MM.1S (cell line): Measurements from ENCODE around the gene AGAP1.

Source experiments
- DNase-seq: peaks from one replicate; pipeline ENCODE4 v3.0.0-alpha.2; 2015
- H2AFZ ChIP-seq: fragments of 300-600 bp; sonication (generic); 2 replicates; pipeline ENCODE4 v1.6.0; 2016; ENCODE audit warnings: antibody characterized with exemption, low read length
- H3F3A ChIP-seq: fragments of 300-600 bp; sonication (generic); 2 replicates; pipeline ENCODE4 v1.6.1; 2016; ENCODE audit warnings: mild to moderate bottlenecking, antibody characterized with exemption, low read length, moderate library complexity, mixed read lengths; ENCODE audit not compliant: insufficient read depth
- H3K27ac ChIP-seq: fragments of 300-600 bp; sonication (generic); 2 replicates; pipeline ENCODE4 v1.5.1; 2016; ENCODE audit warnings: mild to moderate bottlenecking, low read length
- H3K27me3 ChIP-seq: fragments of 300-600 bp; sonication (generic); replicated peaks from 2 replicates; pipeline ENCODE4 v1.6.0; 2016; ENCODE audit warnings: low read length; ENCODE audit not compliant: insufficient read depth
- H3K36me3 ChIP-seq: fragments of 300-600 bp; sonication (generic); replicated peaks from 2 replicates; pipeline ENCODE4 v1.6.1; 2016; ENCODE audit warnings: mild to moderate bottlenecking, low read length, mixed read lengths; ENCODE audit not compliant: insufficient read depth
- H3K4me1 ChIP-seq: fragments of 300-600 bp; sonication (generic); 2 replicates; pipeline ENCODE4 v1.6.1; 2016; ENCODE audit warnings: low read length, mixed read lengths
- H3K4me2 ChIP-seq: fragments of 300-600 bp; sonication (generic); 2 replicates; pipeline ENCODE4 v1.6.0; 2016; ENCODE audit warnings: low read depth, low read length
- H3K4me3 ChIP-seq: fragments of 300-600 bp; sonication (generic); 2 replicates; pipeline ENCODE4 v1.5.1; 2016; ENCODE audit warnings: low read length, mixed read lengths
- H3K79me2 ChIP-seq: fragments of 300-600 bp; sonication (generic); 2 replicates; pipeline ENCODE4 v1.6.1; 2016; ENCODE audit warnings: mixed run types, low read length, mixed read lengths
- H3K9ac ChIP-seq: fragments of 300-600 bp; sonication (generic); 2 replicates; pipeline ENCODE4 v1.6.1; 2016; ENCODE audit warnings: low read length, mixed read lengths
- H3K9me2 ChIP-seq: fragments of 300-600 bp; sonication (generic); replicated peaks from 2 replicates; pipeline ENCODE4 v1.6.1; 2016; ENCODE audit warnings: mild to moderate bottlenecking, low read length, mixed read lengths; ENCODE audit not compliant: insufficient read depth
- H3K9me3 ChIP-seq: fragments of 300-600 bp; sonication (generic); replicated peaks from 2 replicates; pipeline ENCODE4 v1.6.1; 2016; ENCODE audit warnings: mild to moderate bottlenecking, low read length, mixed read lengths; ENCODE audit not compliant: insufficient read depth
- H4K20me1 ChIP-seq: fragments of 300-600 bp; sonication (generic); 2 replicates; pipeline ENCODE4 v1.6.1; 2016; ENCODE audit warnings: mild to moderate bottlenecking, low read length, moderate library complexity, mixed read lengths; ENCODE audit not compliant: insufficient read depth
- EZH2 ChIP-seq: fragments of 300-600 bp; sonication (generic); optimal IDR thresholded peaks from 2 replicates; pipeline ENCODE3; 2017; ENCODE audit warnings: low read depth, mild to moderate bottlenecking, antibody characterized with exemption, low read length, mixed read lengths
- EZH2phosphoT487 ChIP-seq: fragments of 300-600 bp; sonication (generic); IDR thresholded peaks from 2 replicates; pipeline ENCODE4 v1.6.1; 2018; ENCODE audit warnings: antibody characterized with exemption, low read length
- TF ChIP-seq, protein P1 (sequence below): fragments of 300-600 bp; sonication (generic); IDR thresholded peaks from 2 replicates; pipeline ENCODE4 v1.5.1; 2016; ENCODE audit warnings: antibody characterized with exemption, low read length, mixed read lengths

Gene AGAP1

DNA sequence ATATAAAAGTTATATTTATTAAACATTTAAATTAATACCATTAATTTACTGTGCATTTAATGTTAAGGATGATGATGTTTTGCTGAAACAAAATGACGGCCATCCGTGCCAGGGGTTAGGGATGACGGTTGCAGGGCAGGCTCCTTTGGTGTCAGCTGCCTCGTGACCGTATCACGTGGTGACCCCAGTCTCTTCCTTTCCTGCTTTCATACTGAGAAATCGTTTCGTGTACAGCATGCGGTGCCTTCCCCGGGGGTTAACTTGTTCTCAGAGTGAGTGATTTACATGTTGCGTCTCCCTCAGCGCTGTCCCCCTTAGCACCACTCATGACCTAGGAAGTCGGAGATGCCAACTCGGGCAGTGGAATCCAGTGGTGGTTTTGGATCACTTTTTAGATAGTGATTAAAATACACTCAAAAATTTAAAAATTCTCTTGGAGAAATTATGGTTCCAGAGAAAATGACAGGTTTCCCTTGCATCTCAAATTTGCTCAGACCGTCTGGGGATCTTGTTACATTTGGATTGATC lies 383.5 kb downstream of the AGAP1 start:
- Histone ChIP-seq H3K27ac (no peak overlapping the region), H4K20me1 (no peaks in the 10 kb centered on the region), H2AFZ (no peak overlapping the region), H3F3A (no peaks in the 10 kb centered on the region), H3K36me3 (no peaks in the 10 kb centered on the region), H3K4me3 (no peak overlapping the region), H3K4me1 (no peaks in the 10 kb centered on the region), H3K9me3 (no peaks in the 10 kb centered on the region), H3K4me2 (no peak overlapping the region), H3K9me2 (no peaks in the 10 kb centered on the region), H3K27me3 (no peaks in the 10 kb centered on the region), H3K79me2 (no peaks in the 10 kb centered on the region), H3K9ac (no peak overlapping the region)
- no peak for DNase-seq
- TF ChIP-seq EZH2 (no peak), EZH2phosphoT487 (no peak)

DNA sequence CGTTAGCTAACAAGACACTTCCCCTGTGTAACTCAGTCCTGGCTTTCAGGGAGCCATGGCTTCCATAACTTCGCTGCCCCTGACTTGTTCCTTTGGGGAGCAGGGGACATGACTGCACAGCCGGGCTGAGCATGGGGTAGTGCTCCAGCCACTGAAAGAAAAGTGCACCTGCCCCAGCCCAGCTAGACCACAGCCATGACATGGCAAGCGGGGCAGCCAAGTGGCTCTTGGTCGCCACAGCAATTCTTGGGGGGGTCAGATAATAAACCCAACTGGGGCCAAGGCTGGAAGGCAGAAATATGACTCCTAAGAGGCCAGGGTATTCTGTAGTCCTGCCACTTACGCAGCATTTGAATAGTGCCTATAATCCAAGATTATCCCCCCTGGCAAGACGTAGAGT lies 385.3 kb downstream of the AGAP1 start:
- Histone ChIP-seq H3K27me3 (no peaks in the 10 kb centered on the region), H3K4me2 (no peak overlapping the region), H3K4me3 (no peak overlapping the region), H3K9me2 (no peaks in the 10 kb centered on the region), H2AFZ (no peak overlapping the region), H3K36me3 (no peaks in the 10 kb centered on the region), H3K79me2 (no peaks in the 10 kb centered on the region), H3K9ac (no peak overlapping the region), H3F3A (no peaks in the 10 kb centered on the region), H4K20me1 (no peaks in the 10 kb centered on the region), H3K4me1 (no peaks in the 10 kb centered on the region), H3K27ac (no peak overlapping the region), H3K9me3 (no peaks in the 10 kb centered on the region)
- no peak for DNase-seq
- TF ChIP-seq EZH2phosphoT487 (no peak), EZH2 (no peak)
- TF ChIP-seq, protein P1, sequence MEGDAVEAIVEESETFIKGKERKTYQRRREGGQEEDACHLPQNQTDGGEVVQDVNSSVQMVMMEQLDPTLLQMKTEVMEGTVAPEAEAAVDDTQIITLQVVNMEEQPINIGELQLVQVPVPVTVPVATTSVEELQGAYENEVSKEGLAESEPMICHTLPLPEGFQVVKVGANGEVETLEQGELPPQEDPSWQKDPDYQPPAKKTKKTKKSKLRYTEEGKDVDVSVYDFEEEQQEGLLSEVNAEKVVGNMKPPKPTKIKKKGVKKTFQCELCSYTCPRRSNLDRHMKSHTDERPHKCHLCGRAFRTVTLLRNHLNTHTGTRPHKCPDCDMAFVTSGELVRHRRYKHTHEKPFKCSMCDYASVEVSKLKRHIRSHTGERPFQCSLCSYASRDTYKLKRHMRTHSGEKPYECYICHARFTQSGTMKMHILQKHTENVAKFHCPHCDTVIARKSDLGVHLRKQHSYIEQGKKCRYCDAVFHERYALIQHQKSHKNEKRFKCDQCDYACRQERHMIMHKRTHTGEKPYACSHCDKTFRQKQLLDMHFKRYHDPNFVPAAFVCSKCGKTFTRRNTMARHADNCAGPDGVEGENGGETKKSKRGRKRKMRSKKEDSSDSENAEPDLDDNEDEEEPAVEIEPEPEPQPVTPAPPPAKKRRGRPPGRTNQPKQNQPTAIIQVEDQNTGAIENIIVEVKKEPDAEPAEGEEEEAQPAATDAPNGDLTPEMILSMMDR = no peak

DNA sequence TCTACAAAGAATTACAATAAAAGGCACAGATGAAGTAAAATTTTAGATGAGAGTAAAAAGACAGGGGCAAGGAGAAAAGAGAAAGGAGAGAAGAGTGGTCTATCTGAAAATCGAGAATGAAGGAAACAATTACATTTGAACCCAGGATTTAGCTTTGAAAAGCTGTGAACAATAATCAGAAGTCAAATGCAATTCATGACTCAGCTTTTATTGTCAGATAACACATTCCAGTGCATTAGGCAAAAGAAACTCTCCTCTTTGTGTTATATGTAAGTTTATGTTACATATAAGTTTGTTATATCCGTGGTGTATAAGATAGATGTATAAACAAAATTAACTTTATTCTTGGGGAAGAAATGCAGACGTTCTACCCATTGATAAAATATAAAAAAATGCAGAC lies 389.8 kb downstream of the AGAP1 start:
- Histone ChIP-seq H4K20me1 (no peaks in the 10 kb centered on the region), H3K27ac (no peak overlapping the region), H3F3A (no peaks in the 10 kb centered on the region), H3K4me1 (no peaks in the 10 kb centered on the region), H3K79me2 (no peaks in the 10 kb centered on the region), H3K27me3 (no peaks in the 10 kb centered on the region), H2AFZ (no peak overlapping the region), H3K4me3 (no peak overlapping the region), H3K9me3 (no peaks in the 10 kb centered on the region), H3K9me2 (no peaks in the 10 kb centered on the region), H3K4me2 (no peak overlapping the region), H3K36me3 (no peaks in the 10 kb centered on the region; the same call in 1 of the 2 replicates), H3K9ac (no peak overlapping the region)
- TF ChIP-seq EZH2 = no peak
- TF ChIP-seq, protein P1 = no peak
- no peak for TF ChIP-seq EZH2phosphoT487
- DNase-seq = no peak

DNA sequence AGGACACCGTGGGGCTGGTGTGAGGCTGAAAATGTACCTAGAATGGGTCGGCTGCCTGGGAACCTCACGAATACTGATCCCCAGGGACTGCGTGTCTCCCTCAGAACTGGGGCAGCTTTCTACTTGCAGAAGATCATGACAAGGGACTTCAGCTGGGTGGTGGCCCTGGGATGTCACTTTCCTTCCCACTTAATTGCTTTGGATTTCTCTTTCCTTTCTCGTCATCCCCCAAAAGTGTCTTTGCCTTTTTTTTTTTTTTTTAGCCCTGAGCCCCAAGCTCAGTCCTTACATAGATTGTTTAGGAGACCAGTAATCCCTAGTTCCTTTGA lies 395.4 kb downstream of the AGAP1 start:
- Histone ChIP-seq H3K27me3 (no peaks in the 10 kb centered on the region), H3K9me2 (no peaks in the 10 kb centered on the region), H3K4me3 (no peak overlapping the region), H3K9me3 (no peaks in the 10 kb centered on the region), H3K4me1 (no peaks in the 10 kb centered on the region), H2AFZ (no peak overlapping the region), H3K4me2 (no peak overlapping the region), H3K9ac (no peak overlapping the region), H3F3A (no peaks in the 10 kb centered on the region), H3K27ac (no peak overlapping the region), H3K79me2 (no peaks in the 10 kb centered on the region), H4K20me1 (no peaks in the 10 kb centered on the region), H3K36me3 (no peaks in the 10 kb centered on the region; the same call in 1 of the 2 replicates)
- no peak for DNase-seq
- TF ChIP-seq, protein P1 = no peak
- no peak for TF ChIP-seq EZH2phosphoT487
- no peak for TF ChIP-seq EZH2
